ENCODE results near the gene TNIP3.

TNIP3 gene

GRCh38 chr4:121096191-121096590, 67.9 kb downstream of the TNIP3 start:
- Histone ChIP-seq H3K23ac (ENCODE audit: low read length) (no peak overlapping the region), H3K18ac (ENCODE audit: low read length) (no peak overlapping the region), H2BK12ac (ENCODE audit: low read length) (no peak overlapping the region), H3K14ac (ENCODE audit: low read length) (no peak overlapping the region), H3K27me3 (ENCODE audit: insufficient read depth, low read length) (no peaks in the 10 kb centered on the region), H3K9me3 (ENCODE audit: insufficient read depth, low read depth, low read length) (no peaks in the 10 kb centered on the region), H3K27ac (ENCODE audit: low read depth, low read length) (no peak overlapping the region), H4K91ac (ENCODE audit: low read depth, low read length) (no peak overlapping the region), H4K12ac (ENCODE audit: low read depth, low read length) (no peak overlapping the region), H3K9ac (ENCODE audit: low read length) (no peak overlapping the region), H4K8ac (ENCODE audit: low read depth, low read length) (no peak overlapping the region), H3K4me1 (ENCODE audit: control insufficient read depth in 1 of 2, insufficient read depth in 2 of 2, low read length in 2 of 2) (no peaks in the 10 kb centered on the region), H2BK120ac (ENCODE audit: insufficient read depth, low read length, poor library complexity) (no peak overlapping the region), H3K4me2 (ENCODE audit: low read length) (no peak overlapping the region), H3K79me1 (ENCODE audit: low read length) (no peaks in the 10 kb centered on the region), H2BK5ac (ENCODE audit: low read depth, low read length, poor library complexity) (no peak overlapping the region), H2AFZ (ENCODE audit: insufficient read depth, low read length, poor library complexity) (no peak overlapping the region), H3K36me3 (ENCODE audit: control insufficient read depth in 1 of 2, insufficient read depth in 2 of 2, low read length in 2 of 2) (no peaks in the 10 kb centered on the region), H3K79me2 (ENCODE audit: control insufficient read depth, insufficient read depth, low read length, poor library complexity) (no peaks in the 10 kb centered on the region), H3K4me3 (ENCODE audit: low read depth, low read length) (no peak overlapping the region), H3K4ac (ENCODE audit: low read depth, low read length) (no peak overlapping the region), H2AK5ac (ENCODE audit: low read length) (no peak overlapping the region)
- no peak for DNase-seq

GRCh38 chr4:121094297-121094966, 69.7 kb downstream of the TNIP3 start:
- Histone ChIP-seq H3K4me3 (ENCODE audit: low read depth, low read length) (no peak overlapping the region), H2AFZ (ENCODE audit: insufficient read depth, low read length, poor library complexity) (no peak overlapping the region), H2BK12ac (ENCODE audit: low read length) (no peak overlapping the region), H4K8ac (ENCODE audit: low read depth, low read length) (no peak overlapping the region), H4K91ac (ENCODE audit: low read depth, low read length) (no peak overlapping the region), H3K18ac (ENCODE audit: low read length) (no peak overlapping the region), H3K4ac (ENCODE audit: low read depth, low read length) (no peak overlapping the region), H3K36me3 (ENCODE audit: control insufficient read depth in 1 of 2, insufficient read depth in 2 of 2, low read length in 2 of 2) (no peaks in the 10 kb centered on the region), H4K12ac (ENCODE audit: low read depth, low read length) (no peak overlapping the region), H3K4me2 (ENCODE audit: low read length) (no peak overlapping the region), H2BK120ac (ENCODE audit: insufficient read depth, low read length, poor library complexity) (no peak overlapping the region), H3K9ac (ENCODE audit: low read length) (no peak overlapping the region), H3K27ac (ENCODE audit: low read depth, low read length) (no peak overlapping the region), H3K4me1 (ENCODE audit: control insufficient read depth in 1 of 2, insufficient read depth in 2 of 2, low read length in 2 of 2) (no peaks in the 10 kb centered on the region), H3K14ac (ENCODE audit: low read length) (no peak overlapping the region), H3K23ac (ENCODE audit: low read length) (no peak overlapping the region), H3K79me2 (ENCODE audit: control insufficient read depth, insufficient read depth, low read length, poor library complexity) (no peaks in the 10 kb centered on the region), H3K9me3 (ENCODE audit: insufficient read depth, low read depth, low read length) (no peaks in the 10 kb centered on the region), H2AK5ac (ENCODE audit: low read length) (no peak overlapping the region), H2BK5ac (ENCODE audit: low read depth, low read length, poor library complexity) (no peak overlapping the region), H3K27me3 (ENCODE audit: insufficient read depth, low read length) (no peaks in the 10 kb centered on the region), H3K79me1 (ENCODE audit: low read length) (no peaks in the 10 kb centered on the region)
- DNase-seq = no peak
- no CpG with 5 or more reads among the region's 3 CpGs for WGBS (ENCODE audit: extremely low coverage, insufficient coverage, insufficient read length)

GRCh38 chr4:121093261-121093660, 70.9 kb downstream of the TNIP3 start:
- H2AFZ ChIP-seq (ENCODE audit: insufficient read depth, low read length, poor library complexity) = no peak overlapping the region
- H2BK5ac ChIP-seq (ENCODE audit: low read depth, low read length, poor library complexity) = no peak overlapping the region
- no peak overlapping the region for H3K14ac ChIP-seq (ENCODE audit: low read length)
- H3K4me3 ChIP-seq (ENCODE audit: low read depth, low read length) = no peak overlapping the region
- H3K23ac ChIP-seq (ENCODE audit: low read length) = no peak overlapping the region
- no peak overlapping the region for H3K4ac ChIP-seq (ENCODE audit: low read depth, low read length)
- no peak overlapping the region for H2BK12ac ChIP-seq (ENCODE audit: low read length)
- no peak overlapping the region for H3K18ac ChIP-seq (ENCODE audit: low read length)
- H3K4me2 ChIP-seq (ENCODE audit: low read length) = no peak overlapping the region
- no peaks in the 10 kb centered on the region for H3K36me3 ChIP-seq (ENCODE audit: control insufficient read depth in 1 of 2, insufficient read depth in 2 of 2, low read length in 2 of 2)
- H4K12ac ChIP-seq (ENCODE audit: low read depth, low read length) = no peak overlapping the region
- H3K9me3 ChIP-seq (ENCODE audit: insufficient read depth, low read depth, low read length) = no peaks in the 10 kb centered on the region
- no peak overlapping the region for H3K27ac ChIP-seq (ENCODE audit: low read depth, low read length)
- H3K4me1 ChIP-seq (ENCODE audit: control insufficient read depth in 1 of 2, insufficient read depth in 2 of 2, low read length in 2 of 2) = no peaks in the 10 kb centered on the region
- no peaks in the 10 kb centered on the region for H3K79me2 ChIP-seq (ENCODE audit: control insufficient read depth, insufficient read depth, low read length, poor library complexity)
- H4K8ac ChIP-seq (ENCODE audit: low read depth, low read length) = no peak overlapping the region
- no peak overlapping the region for H3K9ac ChIP-seq (ENCODE audit: low read length)
- no peak overlapping the region for H2AK5ac ChIP-seq (ENCODE audit: low read length)
- H3K27me3 ChIP-seq (ENCODE audit: insufficient read depth, low read length) = no peaks in the 10 kb centered on the region
- H4K91ac ChIP-seq (ENCODE audit: low read depth, low read length) = no peak overlapping the region
- no peak for DNase-seq
- no peaks in the 10 kb centered on the region for H3K79me1 ChIP-seq (ENCODE audit: low read length)
- no peak overlapping the region for H2BK120ac ChIP-seq (ENCODE audit: insufficient read depth, low read length, poor library complexity)

GRCh38 chr4:121091941-121092340, 72.2 kb downstream of the TNIP3 start:
- H3K4ac ChIP-seq (ENCODE audit: low read depth, low read length) = no peak overlapping the region
- H3K79me1 ChIP-seq (ENCODE audit: low read length) = no peaks in the 10 kb centered on the region
- no peak overlapping the region for H2BK5ac ChIP-seq (ENCODE audit: low read depth, low read length, poor library complexity)
- H3K18ac ChIP-seq (ENCODE audit: low read length) = no peak overlapping the region
- H4K91ac ChIP-seq (ENCODE audit: low read depth, low read length) = no peak overlapping the region
- H2BK120ac ChIP-seq (ENCODE audit: insufficient read depth, low read length, poor library complexity) = no peak overlapping the region
- no peak overlapping the region for H2AFZ ChIP-seq (ENCODE audit: insufficient read depth, low read length, poor library complexity)
- no peak overlapping the region for H2AK5ac ChIP-seq (ENCODE audit: low read length)
- no peak overlapping the region for H2BK12ac ChIP-seq (ENCODE audit: low read length)
- H4K8ac ChIP-seq (ENCODE audit: low read depth, low read length) = no peak overlapping the region
- no peak overlapping the region for H3K4me2 ChIP-seq (ENCODE audit: low read length)
- H3K36me3 ChIP-seq (ENCODE audit: control insufficient read depth in 1 of 2, insufficient read depth in 2 of 2, low read length in 2 of 2) = no peaks in the 10 kb centered on the region
- H3K27me3 ChIP-seq (ENCODE audit: insufficient read depth, low read length) = no peaks in the 10 kb centered on the region
- DNase-seq = no peak
- no peak overlapping the region for H3K4me3 ChIP-seq (ENCODE audit: low read depth, low read length)
- H3K27ac ChIP-seq (ENCODE audit: low read depth, low read length) = no peak overlapping the region
- no peak overlapping the region for H3K23ac ChIP-seq (ENCODE audit: low read length)
- no peak overlapping the region for H4K12ac ChIP-seq (ENCODE audit: low read depth, low read length)
- H3K9me3 ChIP-seq (ENCODE audit: insufficient read depth, low read depth, low read length) = no peaks in the 10 kb centered on the region
- no peak overlapping the region for H3K9ac ChIP-seq (ENCODE audit: low read length)
- no peaks in the 10 kb centered on the region for H3K4me1 ChIP-seq (ENCODE audit: control insufficient read depth in 1 of 2, insufficient read depth in 2 of 2, low read length in 2 of 2)
- H3K79me2 ChIP-seq (ENCODE audit: control insufficient read depth, insufficient read depth, low read length, poor library complexity) = no peaks in the 10 kb centered on the region
- H3K14ac ChIP-seq (ENCODE audit: low read length) = no peak overlapping the region
